Stimulated activated naive B cell treated with anti-CD40 and anti-IgM and Interleukin-4, amounts not matched to agents 10 μg/mL and 1 μg/mL and 100 μg/mL, for 72 hours (primary cell): ENCODE results near the gene CLNS1A.

ENCODE experiments used
- ATAC-seq, 2 donors: fragments of 150-1000 bp; cut with Tn5 transposase; replicated peaks; 2 replicates each; pipeline ENCODE4 v1.10.0; 2021; ENCODE audit warnings: moderate library complexity in 1 of 2
- DNase-seq: peaks from one replicate; pipeline ENCODE4 v3.0.0; 2021
- H3K27ac Mint-ChIP-seq: one replicate; pipeline ENCODE4 v1.8.0; 2022; ENCODE audit warnings: mild to moderate bottlenecking, mixed read lengths
- H3K27me3 Mint-ChIP-seq, 2 donors: one replicate each; pipeline ENCODE4 v1.8.0; 2022; ENCODE audit warnings: mixed read lengths in 2 of 2
- H3K36me3 Mint-ChIP-seq, 2 donors: one replicate each; pipeline ENCODE4 v1.8.0; 2022; ENCODE audit warnings: mixed read lengths in 2 of 2, mild to moderate bottlenecking in 1 of 2
- H3K4me1 Mint-ChIP-seq, 2 donors: one replicate each; pipeline ENCODE4 v1.8.0; 2022; ENCODE audit warnings: mixed read lengths in 2 of 2, mild to moderate bottlenecking in 1 of 2
- H3K4me3 Mint-ChIP-seq, 2 donors: one replicate each; pipeline ENCODE4 v1.8.0; 2022; ENCODE audit warnings: mild to moderate bottlenecking in 2 of 2, mixed read lengths in 2 of 2, moderate library complexity in 1 of 2
- H3K9me3 Mint-ChIP-seq, 2 donors: one replicate each; pipeline ENCODE4 v1.8.0; 2022; ENCODE audit warnings: mixed read lengths in 2 of 2, mild to moderate bottlenecking in 1 of 2

The CLNS1A gene, protein sequence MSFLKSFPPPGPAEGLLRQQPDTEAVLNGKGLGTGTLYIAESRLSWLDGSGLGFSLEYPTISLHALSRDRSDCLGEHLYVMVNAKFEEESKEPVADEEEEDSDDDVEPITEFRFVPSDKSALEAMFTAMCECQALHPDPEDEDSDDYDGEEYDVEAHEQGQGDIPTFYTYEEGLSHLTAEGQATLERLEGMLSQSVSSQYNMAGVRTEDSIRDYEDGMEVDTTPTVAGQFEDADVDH

DNA sequence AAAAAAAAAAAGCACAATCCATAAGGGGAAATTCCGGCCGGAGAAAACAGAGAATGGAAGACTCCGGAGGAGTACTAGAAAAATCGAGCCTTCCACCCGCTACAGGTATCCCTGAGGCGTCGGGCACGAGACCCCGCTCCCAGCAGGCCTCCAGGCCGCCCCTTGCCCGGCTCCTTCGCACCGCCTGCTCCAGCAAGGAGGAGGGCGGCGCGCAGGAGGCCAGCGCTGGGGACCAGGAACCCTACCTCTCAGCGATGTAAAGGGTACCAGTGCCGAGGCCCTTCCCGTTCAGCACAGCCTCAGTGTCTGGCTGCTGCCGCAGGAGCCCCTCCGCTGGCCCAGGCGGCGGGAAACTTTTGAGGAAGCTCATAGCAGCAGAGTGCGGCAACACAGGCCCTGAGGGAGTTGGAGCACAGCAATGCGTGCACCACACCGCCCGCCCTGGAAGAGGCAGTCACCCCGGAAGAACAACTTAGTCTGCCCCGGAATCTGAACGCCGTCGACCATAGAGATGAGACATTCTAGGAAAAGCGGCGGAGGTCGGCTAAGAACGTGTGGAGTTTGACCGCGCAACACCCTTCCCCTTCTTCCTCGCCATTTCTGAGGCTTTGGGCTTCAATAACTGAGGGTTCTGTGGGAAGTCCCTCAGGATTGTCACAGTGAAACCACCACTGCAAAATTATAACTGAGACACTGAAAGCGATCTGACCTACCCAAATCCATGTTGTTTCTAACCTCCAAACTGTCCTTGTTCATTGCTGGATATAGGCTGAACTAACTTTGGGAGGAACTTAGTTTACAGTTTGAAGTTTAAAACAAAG lies at the start of gene CLNS1A:
TSS of gene CLNS1A (minus strand) at position 450 of the 821 bp plus-strand sequence. CDS start at position 370, 80 bp downstream.
- ATAC-seq (peak; percentile 97 to 98), DNase-seq (peak; percentile 87)
- Mint-ChIP-seq H3K4me3 (peak within 1 kb of the TSS; percentile 93 to 98), H3K9me3 (no peaks in the 10 kb centered on the region), H3K27me3 (no peaks in the 10 kb centered on the region), H3K27ac (peak within 1 kb of the TSS; percentile 96), H3K4me1 (peaks cover 18 to 27% of the 10 kb centered on the region in 2 donors), H3K36me3 (peaks cover 21 to 26% of the 10 kb centered on the region in 2 donors)

DNA sequence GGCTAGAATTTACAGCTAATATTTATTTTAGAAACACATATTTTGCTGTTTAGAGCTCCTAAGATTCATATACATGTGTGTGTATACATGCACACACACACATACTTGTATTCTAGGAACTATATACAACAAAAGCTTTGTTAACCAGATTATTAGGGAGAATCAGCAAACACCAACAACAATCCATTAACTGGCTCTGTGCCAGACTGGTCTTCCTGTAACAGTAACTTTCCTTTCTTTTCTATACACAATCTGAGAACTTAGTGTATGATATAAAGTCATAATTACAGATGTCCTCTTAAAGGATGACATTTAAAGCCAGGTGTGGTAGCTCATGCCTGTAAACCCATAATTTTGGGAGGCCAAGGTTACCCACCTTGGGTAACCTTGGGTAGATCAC lies 49.5 kb upstream of the CLNS1A start:
- DNase-seq: no peak
- Mint-ChIP-seq H3K4me1 (no peaks in the 10 kb centered on the region), H3K27me3 (no peaks in the 10 kb centered on the region), H3K36me3 (peaks cover 34 to 50% of the 10 kb centered on the region in 2 donors), H3K27ac (no peak overlapping the region), H3K4me3 (no peak overlapping the region), H3K9me3 (no peaks in the 10 kb centered on the region)
- ATAC-seq: no peak

DNA sequence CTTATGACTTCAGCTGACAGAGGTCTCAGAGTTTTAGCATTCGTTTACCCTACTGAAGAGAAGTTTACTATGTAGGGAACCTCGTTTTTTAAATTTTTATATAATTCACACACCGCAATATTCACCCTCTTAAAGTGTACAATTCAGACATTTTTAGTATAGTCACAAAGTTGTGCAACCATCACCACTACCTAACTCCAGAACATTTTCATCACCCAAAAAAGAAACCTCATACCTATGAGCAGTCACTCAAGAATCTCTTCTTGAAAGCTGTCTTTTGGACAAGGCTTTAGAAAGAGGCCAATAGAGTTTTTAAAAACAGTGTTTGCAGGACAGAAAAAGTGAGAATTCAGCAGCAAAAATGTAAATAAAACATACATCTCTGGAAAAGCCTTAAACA lies 39.5 kb upstream of the CLNS1A start:
- peaks cover 50 to 60% of the 10 kb centered on the region in 2 donors for H3K36me3 Mint-ChIP-seq
- no peak overlapping the region for H3K27ac Mint-ChIP-seq
- H3K27me3 Mint-ChIP-seq: no peaks in the 10 kb centered on the region

DNA sequence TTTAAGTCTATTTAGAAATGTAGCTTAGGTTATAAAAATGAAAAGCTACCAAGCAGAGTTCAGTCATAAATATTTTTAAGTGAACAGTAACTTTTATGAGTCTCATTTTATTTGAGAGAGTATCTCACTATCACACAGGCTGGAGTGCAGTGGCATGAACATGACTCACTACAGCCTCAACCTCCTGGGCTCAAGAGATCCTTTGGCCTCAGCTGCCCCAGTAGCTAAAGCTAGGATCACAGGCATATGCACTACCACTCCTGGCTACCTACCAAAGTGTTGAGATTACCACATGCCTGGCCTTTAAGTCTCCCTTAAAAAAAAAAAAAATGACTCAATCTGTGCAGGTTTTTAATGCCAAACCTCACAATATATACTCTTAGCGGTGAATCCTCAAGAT lies 34.7 kb upstream of the CLNS1A start:
- DNase-seq (no peak), ATAC-seq (no peak)
- no peaks in the 10 kb centered on the region for H3K27me3 Mint-ChIP-seq

More for the DNA sequence above, 39.5 kb upstream of the CLNS1A start:
- H3K4me3 Mint-ChIP-seq: no peak overlapping the region
- no peaks in the 10 kb centered on the region for H3K4me1 Mint-ChIP-seq
- peaks cover 0 to 1% of the 10 kb centered on the region in 2 donors for H3K9me3 Mint-ChIP-seq
- DNase-seq (no peak), ATAC-seq (no peak)

DNA sequence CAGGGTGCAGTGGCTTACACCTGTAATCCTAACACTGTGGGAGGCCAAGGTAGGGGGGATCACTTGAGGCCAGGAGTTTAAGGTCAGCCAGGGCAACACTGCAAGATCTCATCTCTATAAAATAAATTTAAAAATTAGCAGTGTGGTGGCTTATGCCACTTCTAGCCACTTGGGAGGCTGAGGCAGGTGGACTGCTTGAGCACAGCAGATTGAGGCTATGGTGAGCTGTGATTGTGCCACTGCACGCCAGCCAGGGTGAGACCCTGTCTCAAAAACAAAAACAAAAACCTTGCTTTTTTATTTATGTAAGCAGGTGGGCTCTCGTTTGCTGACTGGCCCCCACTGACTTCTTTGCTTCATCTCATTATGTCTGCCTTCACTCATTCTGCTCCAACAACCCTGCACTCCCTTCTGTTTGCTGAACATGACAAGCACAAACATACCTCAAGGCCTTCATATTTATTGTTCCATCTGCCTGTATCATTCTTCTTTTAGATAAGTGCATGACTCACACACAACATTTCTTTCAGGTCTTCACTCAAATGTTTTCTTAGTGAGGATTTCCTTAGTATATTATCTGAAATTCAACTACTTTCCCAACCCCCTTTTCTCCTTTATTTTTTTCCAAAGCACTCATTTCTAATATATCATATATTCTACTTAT lies 32.4 kb upstream of the CLNS1A start:
- Mint-ChIP-seq H3K27ac (peak overlapping the region; percentile 33), H3K36me3 (peaks cover 52 to 71% of the 10 kb centered on the region in 2 donors), H3K4me1 (peaks cover 0 to 1% of the 10 kb centered on the region in 2 donors), H3K27me3 (no peaks in the 10 kb centered on the region), H3K4me3 (no peak overlapping the region), H3K9me3 (no peaks in the 10 kb centered on the region)
- ATAC-seq (no peak), DNase-seq (no peak)

More for the DNA sequence above, 34.7 kb upstream of the CLNS1A start:
- Mint-ChIP-seq H3K9me3 (peaks cover 0 to 1% of the 10 kb centered on the region in 2 donors), H3K4me3 (no peak overlapping the region), H3K27ac (no peak overlapping the region), H3K36me3 (peaks cover 65 to 81% of the 10 kb centered on the region in 2 donors), H3K4me1 (no peaks in the 10 kb centered on the region)

DNA sequence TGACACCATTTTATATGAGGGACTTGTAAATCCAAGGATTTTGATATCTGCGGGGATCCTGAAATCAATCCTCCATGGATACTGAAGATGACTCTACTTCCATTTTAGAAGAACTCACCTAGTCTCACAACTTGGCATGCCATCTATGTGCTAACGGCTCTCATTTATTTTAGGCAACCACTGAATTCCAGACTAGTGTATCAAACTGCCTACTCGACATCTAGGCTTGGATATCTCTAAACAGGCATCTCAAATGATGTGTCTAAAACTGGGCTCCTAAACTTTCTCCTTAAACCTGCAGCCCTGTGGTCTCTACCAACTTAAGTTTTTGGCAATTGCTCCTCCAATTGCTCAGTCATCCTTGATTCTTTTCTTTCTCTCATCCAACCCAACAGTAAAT lies 31.2 kb upstream of the CLNS1A start:
- DNase-seq (no peak), ATAC-seq (no peak)
- Mint-ChIP-seq H3K4me3 (no peak overlapping the region), H3K36me3 (peaks cover 47 to 68% of the 10 kb centered on the region in 2 donors), H3K27ac (peak overlapping the region; percentile 10), H3K9me3 (no peaks in the 10 kb centered on the region), H3K27me3 (no peaks in the 10 kb centered on the region), H3K4me1 (peaks cover 0 to 11% of the 10 kb centered on the region in 2 donors)

DNA sequence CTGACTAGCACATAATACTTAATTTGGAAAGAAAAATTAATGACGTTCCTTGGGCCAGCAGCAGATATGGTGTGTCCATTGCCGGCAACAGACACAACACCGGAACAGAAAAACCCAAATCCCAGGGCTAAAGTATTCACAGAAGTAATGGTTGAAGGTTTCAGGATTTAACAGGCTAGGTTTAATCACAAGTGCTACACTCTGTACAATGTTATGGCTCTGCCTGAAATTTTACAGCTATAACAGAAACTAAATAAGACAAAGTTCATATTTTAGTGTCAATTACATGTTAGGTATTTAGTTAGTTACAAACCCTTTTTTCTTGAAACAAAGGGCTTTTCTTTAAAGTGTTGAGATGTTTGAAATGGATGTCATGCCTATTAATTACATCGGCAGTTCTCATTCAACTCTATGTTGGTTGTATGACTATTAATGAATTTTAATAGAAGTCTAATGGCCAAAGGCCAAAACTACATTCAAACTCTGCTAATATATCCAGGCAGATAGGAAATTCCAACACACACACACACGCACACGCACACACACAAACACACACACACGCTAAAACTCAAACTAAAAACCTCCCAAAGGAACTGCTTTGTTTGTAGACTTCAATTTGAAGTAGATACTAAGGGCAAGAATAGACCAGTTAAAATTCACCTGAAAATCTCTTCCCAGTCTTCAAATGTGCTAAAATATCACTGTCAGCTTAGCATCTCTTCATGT lies 27.8 kb upstream of the CLNS1A start:
- Mint-ChIP-seq H3K4me3 (no peak overlapping the region), H3K27ac (no peak overlapping the region), H3K36me3 (peaks cover 26 to 43% of the 10 kb centered on the region in 2 donors), H3K9me3 (no peaks in the 10 kb centered on the region), H3K4me1 (peaks cover 8 to 24% of the 10 kb centered on the region in 2 donors), H3K27me3 (no peaks in the 10 kb centered on the region)
- DNase-seq (no peak), ATAC-seq (no peak)

DNA sequence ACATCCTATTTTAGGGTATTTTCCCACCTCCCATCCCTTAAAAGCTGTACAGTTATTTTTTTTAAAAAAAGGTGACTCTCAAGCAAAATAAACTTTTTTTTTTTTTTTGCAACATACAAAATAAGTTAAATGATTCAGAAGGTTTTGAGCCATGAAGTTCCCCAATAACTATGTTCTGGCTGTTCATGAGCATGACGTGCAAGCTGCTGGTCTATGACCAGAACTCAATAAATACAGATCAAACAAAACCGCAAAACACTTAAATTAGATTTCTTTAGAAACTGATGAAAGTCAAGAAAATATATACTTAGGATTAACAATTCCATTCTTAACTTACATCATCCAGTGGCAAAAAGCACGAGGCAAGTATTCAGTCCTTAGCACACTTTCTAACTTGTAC lies 24.1 kb upstream of the CLNS1A start:
- Mint-ChIP-seq H3K4me1 (peaks cover 9 to 32% of the 10 kb centered on the region in 2 donors), H3K9me3 (no peaks in the 10 kb centered on the region), H3K36me3 (peaks cover 2 to 11% of the 10 kb centered on the region in 2 donors), H3K27me3 (no peaks in the 10 kb centered on the region), H3K4me3 (no peak overlapping the region), H3K27ac (no peak overlapping the region)
- DNase-seq (no peak), ATAC-seq (peak; percentile 76 to 80)

DNA sequence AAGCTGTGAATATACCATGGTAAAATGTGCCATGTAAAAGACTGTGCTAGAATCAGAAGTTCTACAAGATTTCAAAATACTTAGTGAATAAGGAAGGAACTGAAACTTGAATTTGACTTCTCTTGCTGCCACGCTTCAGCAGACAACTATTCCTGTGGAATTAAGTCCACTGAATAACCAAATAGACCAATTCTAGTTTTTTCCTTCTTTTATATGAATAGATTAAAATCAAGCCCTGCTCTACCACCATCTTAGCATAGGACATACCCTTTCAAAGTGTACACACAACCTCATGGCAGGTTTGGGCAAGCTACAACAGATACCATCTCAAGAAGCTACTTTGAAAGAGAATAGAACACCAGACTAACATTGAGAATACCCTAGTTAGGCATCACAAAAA lies 23.4 kb upstream of the CLNS1A start:
- Mint-ChIP-seq H3K36me3 (peaks cover 2 to 10% of the 10 kb centered on the region in 2 donors), H3K27ac (peak overlapping the region; percentile 62), H3K4me3 (peak overlapping the region in 1 of 2 donors; percentile 30), H3K27me3 (no peaks in the 10 kb centered on the region), H3K4me1 (peaks cover 9 to 32% of the 10 kb centered on the region in 2 donors), H3K9me3 (no peaks in the 10 kb centered on the region)
- ATAC-seq: peak; percentile 61 to 75
- DNase-seq: no peak

DNA sequence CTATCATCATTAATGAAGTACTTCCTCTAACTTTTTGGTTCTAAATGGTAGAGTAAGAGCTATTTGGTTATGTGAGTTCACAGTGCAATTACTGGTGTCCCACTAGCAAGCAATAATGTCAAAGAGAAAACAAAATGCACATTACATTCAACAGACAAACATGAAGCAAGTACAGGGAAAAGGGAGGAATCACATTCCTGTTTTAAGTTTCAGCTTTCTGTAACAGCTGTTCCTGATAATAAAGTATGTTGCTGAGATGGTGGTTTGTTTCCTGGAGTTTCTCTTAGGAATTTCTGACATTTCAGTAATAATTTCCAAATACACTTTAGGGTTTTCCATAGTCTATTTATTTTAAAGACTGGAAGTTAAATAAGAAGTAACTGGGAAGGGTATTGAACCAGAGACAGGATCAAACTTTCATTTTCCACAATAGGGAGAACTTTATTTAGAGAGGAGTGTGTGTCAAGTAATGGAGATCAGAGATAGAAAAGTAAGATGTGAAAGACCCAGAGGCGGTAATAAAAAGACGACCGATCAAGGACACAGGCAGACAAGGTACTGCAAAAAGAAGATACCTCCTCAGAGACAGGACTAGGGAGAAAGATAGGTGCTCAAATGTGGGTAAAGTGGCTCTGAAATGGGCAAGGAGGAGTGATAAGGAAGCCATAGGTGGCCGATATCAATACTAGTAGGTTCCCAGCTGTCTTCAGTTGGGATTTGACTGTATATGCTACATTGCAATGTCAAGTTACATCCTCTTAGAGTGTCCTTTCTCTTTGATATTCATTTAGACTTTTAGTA lies 20.8 kb upstream of the CLNS1A start:
- no peak for DNase-seq
- Mint-ChIP-seq H3K27ac (no peak overlapping the region), H3K4me3 (no peak overlapping the region), H3K27me3 (no peaks in the 10 kb centered on the region), H3K36me3 (no peaks in the 10 kb centered on the region), H3K4me1 (peaks cover 9 to 21% of the 10 kb centered on the region in 2 donors), H3K9me3 (no peaks in the 10 kb centered on the region)
- ATAC-seq: no peak

DNA sequence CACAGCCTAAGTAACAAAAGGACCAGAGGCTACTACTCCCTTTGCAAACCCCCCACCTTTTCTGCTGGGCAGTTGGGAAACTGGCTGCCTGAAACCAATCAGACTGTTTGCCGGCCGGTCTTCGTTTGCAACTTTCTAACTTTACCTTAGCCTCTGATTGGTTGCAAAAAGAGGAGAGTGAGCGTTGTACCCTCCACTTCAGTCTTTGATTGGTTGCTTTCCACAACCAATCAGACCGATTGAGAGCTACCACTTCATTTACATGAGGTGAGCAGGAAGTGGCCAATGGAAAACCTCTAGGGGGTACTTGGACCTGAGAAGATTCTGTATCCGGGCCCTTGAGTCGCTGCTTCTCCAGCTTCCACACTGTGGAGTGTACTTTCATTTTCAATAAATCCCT lies 18.8 kb upstream of the CLNS1A start:
- Mint-ChIP-seq H3K27ac (no peak overlapping the region), H3K9me3 (no peaks in the 10 kb centered on the region), H3K36me3 (no peaks in the 10 kb centered on the region), H3K4me3 (no peak overlapping the region), H3K27me3 (no peaks in the 10 kb centered on the region), H3K4me1 (peaks cover 9 to 17% of the 10 kb centered on the region in 2 donors)
- no peak for DNase-seq
- ATAC-seq: no peak

DNA sequence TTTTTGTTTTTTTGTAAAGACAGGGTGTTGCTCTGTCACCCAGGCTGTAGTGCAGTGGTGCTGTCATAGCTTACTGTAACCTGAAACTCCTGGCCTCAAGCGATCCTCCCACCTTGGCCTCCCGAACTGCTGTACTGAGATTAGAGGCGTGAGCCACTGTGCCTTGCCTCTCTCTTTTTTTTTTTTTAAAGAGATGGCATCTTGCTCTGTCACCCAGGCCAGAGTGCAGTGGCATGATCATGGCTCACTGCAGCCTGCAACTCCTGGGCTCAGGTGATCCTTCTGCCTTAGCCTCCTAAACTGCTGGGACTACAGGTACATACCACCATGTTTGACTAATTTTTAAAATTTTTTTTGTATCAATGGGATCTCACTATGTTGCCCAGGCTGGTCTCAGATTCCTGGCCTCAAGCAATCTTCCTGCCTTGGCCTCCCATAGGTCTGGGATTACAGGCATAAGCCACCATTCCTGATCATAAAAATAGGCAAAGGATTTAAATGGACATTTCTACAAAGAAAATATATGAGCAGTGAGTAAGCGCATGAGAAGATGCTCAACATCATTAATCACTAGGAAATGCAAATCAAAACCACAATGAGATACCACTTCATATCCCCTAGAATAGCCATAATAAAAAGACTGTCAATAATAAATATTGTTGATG lies 17.3 kb upstream of the CLNS1A start:
- no peaks in the 10 kb centered on the region for H3K9me3 Mint-ChIP-seq
- H3K4me1 Mint-ChIP-seq: peaks cover 1 to 8% of the 10 kb centered on the region in 2 donors
- H3K27me3 Mint-ChIP-seq: no peaks in the 10 kb centered on the region
- DNase-seq: no peak
- H3K36me3 Mint-ChIP-seq: no peaks in the 10 kb centered on the region
- no peak for ATAC-seq
- H3K27ac Mint-ChIP-seq: no peak overlapping the region
- H3K4me3 Mint-ChIP-seq: no peak overlapping the region

DNA sequence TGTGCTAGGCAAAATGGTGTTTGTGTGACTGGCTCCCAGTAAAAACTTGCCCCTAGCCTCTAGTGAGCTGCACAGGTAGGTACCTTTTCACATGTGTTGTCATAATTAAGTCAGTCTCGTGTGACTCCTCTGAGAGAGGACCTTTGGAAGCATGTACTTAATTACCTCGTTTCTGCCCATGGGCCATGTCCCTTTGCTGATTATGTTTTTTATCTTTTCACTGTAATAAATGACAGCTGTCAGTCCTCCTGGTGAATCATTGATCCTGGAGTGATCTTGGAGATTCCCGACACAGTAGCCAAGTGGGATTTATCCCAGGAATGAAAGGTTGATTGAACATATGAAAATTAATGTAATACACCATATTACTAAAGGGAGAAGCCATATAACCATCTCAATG lies 12.5 kb upstream of the CLNS1A start:
- H3K4me1 Mint-ChIP-seq: no peaks in the 10 kb centered on the region
- no peak overlapping the region for H3K27ac Mint-ChIP-seq
- H3K36me3 Mint-ChIP-seq: no peaks in the 10 kb centered on the region
- H3K27me3 Mint-ChIP-seq: peaks cover 9 to 12% of the 10 kb centered on the region in 2 donors
- no peak for DNase-seq
- H3K4me3 Mint-ChIP-seq: no peak overlapping the region
- no peaks in the 10 kb centered on the region for H3K9me3 Mint-ChIP-seq
- no peak for ATAC-seq
